GM12878 (cell line): ENCODE results near the gene GJA4.

Experiments used
- CTCF ChIP-seq, 3 experiments: IDR thresholded peaks in 2 of 3; conservative IDR thresholded peaks in 1 of 3; 2 replicates each; pipeline ENCODE4 v1.5.1; 2011; ENCODE audit warnings: low read depth in 3 of 3, low read length in 3 of 3, mild to moderate bottlenecking in 3 of 3, control low read depth in 2 of 3, moderate library complexity in 2 of 3, inconsistent platforms in 1 of 3, mixed read lengths in 1 of 3; ENCODE audit not compliant: control insufficient read depth in 2 of 3, insufficient read depth in 1 of 3; ENCODE audit errors: extremely low read depth in 1 of 3
- GABPA ChIP-seq: IDR thresholded peaks from 2 replicates; pipeline ENCODE4 v1.6.1; 2014; ENCODE audit warnings: antibody characterized with exemption, low read depth, mild to moderate bottlenecking, inconsistent platforms
- HDGF ChIP-seq: fragments of 450-650 bp; IDR thresholded peaks from 2 replicates; pipeline ENCODE4 v1.6.1; 2016; ENCODE audit warnings: antibody characterized with exemption
- MTA2 ChIP-seq: fragments of 450-650 bp; IDR thresholded peaks from 2 replicates; pipeline ENCODE4 v1.6.1; 2016; ENCODE audit warnings: low read depth, mild to moderate bottlenecking, moderate library complexity
- MYC ChIP-seq: IDR thresholded peaks from 2 replicates; pipeline ENCODE4 v1.6.1; 2011; ENCODE audit warnings: mild to moderate bottlenecking, low read length, moderate library complexity, inconsistent platforms; ENCODE audit not compliant: insufficient read depth, insufficient replicate concordance, insufficient read length, severe bottlenecking
- NFYB ChIP-seq: IDR thresholded peaks from 2 replicates; pipeline ENCODE4 v1.6.1; 2011; ENCODE audit warnings: low read depth, mild to moderate bottlenecking, low read length, improper control_type of control experiment, moderate library complexity; ENCODE audit not compliant: insufficient read depth
- PML ChIP-seq: IDR thresholded peaks from 2 replicates; pipeline ENCODE4 v1.6.1; 2012; ENCODE audit warnings: low read length, inconsistent platforms
- RBBP5 ChIP-seq: fragments of 200-600 bp; sonication (generic); conservative IDR thresholded peaks from 2 replicates; pipeline ENCODE4 v1.6.1; 2016
- TAF1 ChIP-seq: IDR thresholded peaks from 2 replicates; pipeline ENCODE4 v1.6.1; 2011; ENCODE audit warnings: mild to moderate bottlenecking, low read depth, low read length, borderline replicate concordance
- TBL1XR1 ChIP-seq: IDR thresholded peaks from 2 replicates; pipeline ENCODE4 v1.6.1; 2012; ENCODE audit warnings: low read depth, low read length, improper control_type of control experiment

DNA sequence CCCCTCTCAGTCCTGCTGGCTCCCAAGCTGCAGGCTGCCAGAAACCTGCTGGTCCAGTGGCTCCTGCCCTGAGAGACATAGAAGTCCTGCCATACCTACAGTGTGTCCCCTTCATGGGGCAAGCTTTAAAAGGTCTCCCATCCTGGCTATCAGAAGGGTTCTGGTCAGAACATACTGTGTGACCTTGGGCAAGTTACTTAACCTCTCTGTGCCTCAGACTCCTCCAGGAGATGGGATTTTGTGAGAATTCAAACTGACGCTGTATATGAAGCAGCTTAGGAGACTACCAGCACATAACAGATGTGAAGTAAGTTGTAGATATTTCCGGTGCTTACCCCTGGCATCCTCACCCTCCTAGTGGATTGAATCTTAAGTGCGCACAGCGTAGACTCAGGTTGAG, 46.7 kb upstream of the GJA4 start:
- no peak for TF ChIP-seq TBL1XR1
- no peak for TF ChIP-seq CTCF (IDR thresholded peaks at IDR 0.05 in 2 of 3, conservative IDR thresholded peaks at IDR 0.05 in 1 of 3; ENCODE audit: control insufficient read depth in 2 of 3, extremely low read depth in 1 of 3, insufficient read depth in 1 of 3, low read depth in 3 of 3, low read length in 3 of 3)
- TF ChIP-seq MTA2 = no peak
- no peak for TF ChIP-seq MYC
- TF ChIP-seq TAF1 = no peak
- TF ChIP-seq GABPA = no peak
- no peak for TF ChIP-seq RBBP5
- no peak for TF ChIP-seq HDGF
- TF ChIP-seq PML = no peak
- no peak for TF ChIP-seq NFYB
